ENCODE data around the gene PLEKHH1. TPM values are rescaled to one million over a fixed set of nuclear protein-coding genes. Genes with fewer than 3 reads are reported as not detected.

Gene PLEKHH1
- polyA plus RNA-seq, 4 donors: 30.4 to 85.5 (median 55.2) TPM

DNA sequence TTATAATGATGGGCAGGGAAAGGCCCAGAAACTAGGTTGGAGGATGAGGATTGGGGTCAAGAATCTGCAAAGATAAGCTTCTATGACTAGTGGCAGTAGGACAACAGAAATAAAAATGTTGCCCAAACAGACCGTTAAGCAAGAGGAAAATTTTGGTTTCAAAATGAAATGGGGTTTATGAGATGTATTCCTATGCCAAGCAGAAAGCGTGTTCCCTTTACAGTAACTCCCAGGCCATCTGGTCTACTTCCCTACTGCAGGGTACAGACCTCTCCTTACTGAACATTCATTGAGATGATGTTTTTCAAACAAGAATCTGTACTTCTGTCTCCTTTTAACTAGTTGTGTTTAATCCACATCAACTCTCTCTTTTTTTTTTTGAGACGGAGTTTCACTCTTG is 24.1 kb upstream of the PLEKHH1 start:
- no peak for DNase-seq (ENCODE audit: low read depth in 4 of 4, low spot score in 2 of 4)

DNA sequence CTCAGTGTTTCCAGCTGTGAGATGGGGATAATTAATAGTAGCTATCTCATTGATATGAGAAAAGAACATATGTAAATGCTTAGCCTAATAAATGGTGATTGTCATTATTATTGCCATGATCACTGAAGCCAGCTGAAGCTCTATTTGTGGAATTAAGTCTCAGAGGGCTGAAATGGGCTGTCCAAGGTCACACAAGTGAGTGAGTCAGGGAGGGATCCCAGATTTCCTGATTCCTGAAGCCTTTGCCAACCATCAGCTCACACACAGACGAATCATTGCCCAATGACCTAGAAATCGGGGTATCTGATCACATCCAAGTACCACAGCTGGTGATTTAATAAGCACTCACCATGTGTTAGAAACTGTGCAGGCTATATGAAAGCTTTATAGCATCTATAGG is 23.0 kb upstream of the PLEKHH1 start:
- no peak for DNase-seq (ENCODE audit: low read depth in 4 of 4, low spot score in 2 of 4)

DNA sequence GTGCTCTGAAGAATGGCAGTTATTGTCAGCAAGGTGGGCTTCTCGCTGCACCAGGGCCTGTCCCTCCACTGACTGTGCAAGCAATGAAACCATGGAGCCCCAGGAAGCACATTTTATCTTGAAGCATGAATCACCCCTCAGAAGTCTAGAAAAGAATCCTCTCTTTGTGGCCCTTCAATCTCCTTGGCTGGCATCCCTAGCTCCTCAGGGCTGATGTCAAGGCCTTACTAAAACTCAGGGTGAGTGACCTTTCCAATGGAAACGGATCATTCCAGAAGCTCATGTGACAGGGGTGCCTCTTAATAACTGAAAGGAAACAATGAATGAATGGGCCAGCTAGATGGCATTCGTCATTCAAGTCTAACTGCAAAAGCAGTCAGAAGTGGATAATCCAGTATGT is 22.3 kb upstream of the PLEKHH1 start:
- no peak for DNase-seq (ENCODE audit: low read depth in 4 of 4, low spot score in 2 of 4)

- no peak for DNase-seq (ENCODE audit: low read depth in 4 of 4, low spot score in 2 of 4)
These were observed 20.4 kb upstream of the PLEKHH1 start for GRCh38 chr14:67512463-67513310.

DNA sequence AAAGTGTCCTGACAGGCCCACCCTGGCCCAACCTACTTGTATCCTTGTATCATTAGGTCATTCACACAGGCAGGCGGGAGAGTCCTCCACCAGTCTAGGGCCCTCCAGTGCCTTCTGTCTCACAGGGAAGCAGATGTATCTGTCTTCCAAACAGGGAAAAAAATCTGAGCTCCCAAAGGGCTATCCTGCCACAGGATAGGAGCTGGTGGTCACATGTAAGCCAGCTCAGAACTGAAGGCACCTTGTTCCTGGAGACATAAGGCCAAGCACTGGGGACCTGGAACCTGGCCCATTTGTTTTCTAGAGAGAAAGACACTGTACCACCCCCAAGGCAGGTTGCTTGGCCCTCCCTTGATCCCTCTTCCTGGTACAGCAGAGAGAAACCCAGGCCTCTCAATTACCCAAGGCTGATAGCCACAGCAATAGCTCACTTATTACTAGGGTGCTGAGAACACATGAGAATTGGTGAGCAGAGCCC is 19.4 kb upstream of the PLEKHH1 start:
- no peak for DNase-seq (ENCODE audit: low read depth in 4 of 4, low spot score in 2 of 4)

GRCh38 chr14:67514203-67514607 is 18.9 kb upstream of the PLEKHH1 start:
- DNase-seq (ENCODE audit: low read depth in 4 of 4, low spot score in 2 of 4): no peak

DNA sequence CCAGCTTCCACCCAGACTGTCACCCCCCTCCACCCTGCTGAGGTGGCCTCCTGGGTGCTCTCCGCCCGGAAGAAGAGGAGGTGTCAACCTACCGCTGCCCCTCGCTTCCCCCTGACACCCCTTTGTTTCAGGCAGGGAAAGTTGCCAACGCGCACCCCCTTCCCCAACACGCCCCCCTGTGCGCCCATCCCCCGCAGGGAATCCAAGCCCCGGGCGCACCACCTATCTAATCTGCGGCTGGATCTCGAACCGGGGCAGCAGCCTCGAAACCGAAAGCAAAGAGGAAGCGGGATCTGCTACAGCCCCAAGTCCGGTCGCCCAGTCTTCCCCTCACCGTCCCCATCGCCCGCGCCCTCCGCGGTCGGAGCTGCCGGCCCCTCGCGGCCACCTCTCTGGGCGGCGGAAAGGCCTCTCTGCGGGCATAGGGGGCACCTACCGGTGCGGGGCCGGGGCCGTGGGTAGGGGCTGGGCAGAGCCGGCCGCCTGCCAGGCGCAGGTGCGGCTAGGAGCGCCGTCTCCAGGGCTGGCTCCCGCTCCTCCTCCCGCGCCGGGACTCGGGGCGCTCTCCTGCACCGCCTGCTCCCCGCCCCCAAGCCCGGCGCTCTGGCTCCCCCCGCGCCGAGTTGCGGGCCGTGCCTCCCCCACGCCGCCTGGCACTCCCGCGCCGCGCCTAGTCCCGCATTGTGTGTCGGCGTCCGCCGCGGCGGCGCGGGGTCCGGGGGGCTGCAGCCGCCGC is 18.3 kb upstream of the PLEKHH1 start:
- no peak for DNase-seq (ENCODE audit: low read depth in 4 of 4, low spot score in 2 of 4)

GRCh38 chr14:67515386-67516079 is 17.6 kb upstream of the PLEKHH1 start:
- no peak for DNase-seq (ENCODE audit: low read depth in 4 of 4, low spot score in 2 of 4)

DNA sequence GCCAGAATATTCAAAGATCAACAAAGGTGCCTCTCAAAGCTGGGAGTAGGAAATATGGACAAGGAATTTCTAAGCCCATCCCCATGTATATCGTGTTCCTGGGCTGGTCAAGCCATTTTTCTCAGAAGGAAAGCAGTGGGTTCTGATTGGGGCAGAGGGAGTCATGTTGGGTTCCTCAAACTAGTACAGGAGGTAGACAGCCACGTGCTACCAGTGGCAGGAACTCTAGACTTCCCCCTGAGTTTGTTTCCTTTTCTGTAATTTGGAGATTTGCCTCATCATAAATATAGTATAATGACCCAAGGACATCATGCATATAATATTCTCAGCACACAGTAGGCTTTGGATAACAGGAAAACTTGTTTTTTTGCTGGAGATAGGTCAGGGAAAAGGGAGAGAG is 16.4 kb upstream of the PLEKHH1 start:
- no peak for DNase-seq (ENCODE audit: low read depth in 4 of 4, low spot score in 2 of 4)

GRCh38 chr14:67517083-67517482 is 16.0 kb upstream of the PLEKHH1 start:
- no peak for DNase-seq (ENCODE audit: low read depth in 4 of 4, low spot score in 2 of 4)

DNA sequence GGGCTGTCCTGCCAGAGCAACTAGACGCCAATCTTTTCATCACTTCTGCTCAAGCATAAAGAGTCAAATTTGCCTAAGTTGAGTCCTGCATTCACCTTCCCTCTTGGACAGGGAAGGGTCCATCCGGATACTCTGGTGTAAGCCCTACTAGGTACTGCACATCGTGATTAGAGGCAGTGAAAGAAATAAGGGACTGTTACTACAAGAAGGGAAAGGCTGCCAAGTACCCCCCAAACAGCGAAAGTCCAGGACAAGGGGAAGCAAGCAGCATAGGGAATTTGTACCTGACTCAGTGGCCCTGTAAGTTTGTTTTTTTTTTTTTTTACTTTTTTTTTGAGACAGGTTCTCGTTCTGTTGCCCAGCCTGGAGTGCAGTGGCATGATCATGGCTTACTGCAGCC is 13.7 kb upstream of the PLEKHH1 start:
- DNase-seq (ENCODE audit: low read depth in 4 of 4, low spot score in 2 of 4): no peak

GRCh38 chr14:67520482-67520881 is 12.6 kb upstream of the PLEKHH1 start:
- DNase-seq (ENCODE audit: low read depth in 4 of 4, low spot score in 2 of 4): no peak

GRCh38 chr14:67522270-67522669 is 10.8 kb upstream of the PLEKHH1 start:
- no peak for DNase-seq (ENCODE audit: low read depth in 4 of 4, low spot score in 2 of 4)

- no peak for DNase-seq (ENCODE audit: low read depth in 4 of 4, low spot score in 2 of 4)
These were observed 9.1 kb upstream of the PLEKHH1 start for GRCh38 chr14:67523764-67524633.

DNA sequence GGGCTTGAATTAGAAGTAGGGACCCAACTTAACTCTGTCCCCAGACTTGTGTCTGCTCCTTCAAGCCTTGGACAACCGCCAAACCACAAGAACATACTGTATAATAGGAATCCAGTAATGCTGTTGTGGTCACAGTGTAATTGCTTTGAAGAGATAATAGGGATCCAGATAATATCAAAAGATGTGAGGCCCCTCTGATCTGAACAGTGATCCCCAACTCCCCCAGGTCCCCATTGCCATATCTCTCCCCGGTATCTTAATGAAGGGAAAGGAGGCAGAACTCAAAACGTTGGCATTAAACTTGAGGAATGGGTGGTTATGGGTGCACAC is 8.5 kb upstream of the PLEKHH1 start:
- DNase-seq (ENCODE audit: low read depth in 4 of 4, low spot score in 2 of 4): no peak

DNA sequence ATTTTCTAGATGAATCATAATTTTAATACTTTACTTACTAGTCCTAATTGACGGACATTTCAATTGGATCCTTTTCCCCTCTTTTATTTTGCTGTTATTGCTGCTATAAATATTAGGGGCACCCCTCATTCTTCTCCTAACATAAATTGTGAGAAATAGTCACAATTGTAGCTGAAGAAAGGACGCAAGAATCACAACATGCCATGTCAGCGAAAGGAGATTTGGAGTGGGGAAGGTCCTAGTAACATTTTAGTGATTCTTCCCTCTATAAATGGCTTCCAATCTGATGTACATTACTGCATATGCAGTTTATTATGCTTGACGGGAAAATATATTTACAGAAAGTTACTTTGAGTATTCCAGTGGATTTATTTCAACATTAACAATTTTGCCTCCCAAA is 7.7 kb upstream of the PLEKHH1 start:
- DNase-seq (ENCODE audit: low read depth in 4 of 4, low spot score in 2 of 4): no peak

DNA sequence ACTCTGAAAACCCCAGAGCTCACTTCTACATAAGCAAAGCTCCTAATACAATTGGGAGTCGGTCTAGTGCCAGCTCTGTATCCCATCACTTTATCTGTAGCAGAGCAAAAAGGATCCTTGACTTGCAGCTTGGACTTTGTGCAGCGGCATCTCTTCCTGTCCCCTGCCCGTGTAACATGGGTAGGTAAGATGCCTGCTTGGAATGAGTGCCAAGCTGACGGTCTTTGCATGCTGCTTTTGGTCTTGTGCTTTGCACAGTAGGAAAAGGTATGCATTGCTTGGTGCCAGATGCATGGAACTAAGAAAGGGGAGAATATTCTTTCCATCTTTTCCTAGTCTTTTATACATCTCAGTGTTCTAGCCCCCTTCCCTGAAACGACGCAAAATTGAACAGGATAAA is 6.9 kb upstream of the PLEKHH1 start:
- DNase-seq (ENCODE audit: low read depth in 4 of 4, low spot score in 2 of 4): no peak

- no peak for DNase-seq (ENCODE audit: low read depth in 4 of 4, low spot score in 2 of 4)
These were observed 6.2 kb upstream of the PLEKHH1 start for GRCh38 chr14:67526676-67527459.

DNA sequence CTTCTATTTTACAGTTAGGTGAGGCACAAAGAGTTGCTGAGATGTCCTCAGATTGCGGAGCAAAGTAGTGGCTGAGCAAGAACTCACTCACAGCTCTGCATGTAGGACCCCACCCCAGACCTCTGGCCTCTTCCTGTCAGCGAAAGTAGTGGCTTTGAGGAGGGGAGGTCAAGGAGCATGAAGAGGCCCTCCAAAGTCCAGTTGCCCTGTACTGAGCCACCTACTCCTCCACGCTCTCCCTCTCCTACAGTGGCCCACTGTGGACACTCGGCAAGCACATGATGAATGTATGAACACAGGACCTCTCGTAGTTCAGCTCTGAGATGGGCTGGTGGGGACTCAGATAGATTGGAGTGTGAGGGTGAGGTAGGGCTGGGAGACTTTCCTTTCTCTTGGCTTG is 5.3 kb upstream of the PLEKHH1 start:
- DNase-seq (ENCODE audit: low read depth in 4 of 4, low spot score in 2 of 4): no peak

DNA sequence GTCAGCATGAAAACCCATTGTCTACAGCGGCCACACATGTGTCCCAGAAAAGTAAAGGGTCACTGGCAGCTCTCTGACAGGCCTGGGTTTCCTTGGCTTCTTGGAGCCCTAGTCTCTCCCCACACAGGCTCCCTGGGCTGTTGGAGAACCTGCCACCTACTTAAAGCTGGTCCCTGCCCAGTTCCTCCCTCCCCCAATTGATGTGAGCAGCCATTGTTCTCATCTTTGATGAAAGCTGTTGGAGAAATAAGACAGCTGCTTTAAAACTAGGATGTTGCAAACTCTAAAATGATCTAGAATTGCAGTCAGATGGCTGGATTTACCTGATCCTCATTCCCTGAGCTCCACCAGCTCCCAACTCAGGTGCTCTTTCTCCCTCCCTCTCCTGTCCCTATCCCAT is 4.8 kb upstream of the PLEKHH1 start:
- no peak for DNase-seq (ENCODE audit: low read depth in 4 of 4, low spot score in 2 of 4)
